ENCODE measurements around the gene ALDH1L1. TPM values are rescaled to one million over a fixed set of nuclear protein-coding genes. Genes with fewer than 3 reads are reported as not detected.

The ALDH1L1 gene
- total RNA-seq, 1 experiment from 2014 or later: 0.41 TPM

- no peaks in the 10 kb centered on the region for H3K9me3 ChIP-seq
- no peak overlapping the region for H3K27ac Mint-ChIP-seq (ENCODE audit: unreplicated experiment)
- BruUV-seq (replicated peaks): no TSS peak
- no peaks in the 10 kb centered on the region for H3K36me3 Mint-ChIP-seq (ENCODE audit: insufficient read depth, unreplicated experiment)
- H3K4me1 Mint-ChIP-seq (ENCODE audit: low read depth, unreplicated experiment): peaks cover 13% of the 10 kb centered on the region
- DNase-seq: no peak
- no peaks in the 10 kb centered on the region for H3K27me3 ChIP-seq (replicated peaks; ENCODE audit: control insufficient read depth, insufficient read depth, low read length)
- H3K4me3 ChIP-seq (ENCODE audit: low read depth, low read length): no peak overlapping the region
- TF ChIP-seq, protein P1, sequence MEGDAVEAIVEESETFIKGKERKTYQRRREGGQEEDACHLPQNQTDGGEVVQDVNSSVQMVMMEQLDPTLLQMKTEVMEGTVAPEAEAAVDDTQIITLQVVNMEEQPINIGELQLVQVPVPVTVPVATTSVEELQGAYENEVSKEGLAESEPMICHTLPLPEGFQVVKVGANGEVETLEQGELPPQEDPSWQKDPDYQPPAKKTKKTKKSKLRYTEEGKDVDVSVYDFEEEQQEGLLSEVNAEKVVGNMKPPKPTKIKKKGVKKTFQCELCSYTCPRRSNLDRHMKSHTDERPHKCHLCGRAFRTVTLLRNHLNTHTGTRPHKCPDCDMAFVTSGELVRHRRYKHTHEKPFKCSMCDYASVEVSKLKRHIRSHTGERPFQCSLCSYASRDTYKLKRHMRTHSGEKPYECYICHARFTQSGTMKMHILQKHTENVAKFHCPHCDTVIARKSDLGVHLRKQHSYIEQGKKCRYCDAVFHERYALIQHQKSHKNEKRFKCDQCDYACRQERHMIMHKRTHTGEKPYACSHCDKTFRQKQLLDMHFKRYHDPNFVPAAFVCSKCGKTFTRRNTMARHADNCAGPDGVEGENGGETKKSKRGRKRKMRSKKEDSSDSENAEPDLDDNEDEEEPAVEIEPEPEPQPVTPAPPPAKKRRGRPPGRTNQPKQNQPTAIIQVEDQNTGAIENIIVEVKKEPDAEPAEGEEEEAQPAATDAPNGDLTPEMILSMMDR (IDR thresholded peaks at IDR 0.05; ENCODE audit: insufficient read depth in 1 of 2, low read depth in 1 of 2, low read length in 1 of 2, severe bottlenecking in 1 of 2, unreplicated experiment in 1 of 2): no peak
- H3K27me3 Mint-ChIP-seq (ENCODE audit: insufficient read depth, unreplicated experiment): peaks cover 3% of the 10 kb centered on the region
- no peaks in the 10 kb centered on the region for H3K36me3 ChIP-seq (ENCODE audit: control insufficient read depth, insufficient read depth, low read length)
- peaks cover 10% of the 10 kb centered on the region for H3K9me3 Mint-ChIP-seq (ENCODE audit: unreplicated experiment)
- intact Hi-C loops (cut with micrococcal nuclease; ENCODE audit: unreplicated experiment): no loop called here
- ChIA-PET CTCF (no interaction called here), POLR2A (no interaction called here)
- no peak overlapping the region for H3K4me3 Mint-ChIP-seq (ENCODE audit: unreplicated experiment)
- H3K4me1 ChIP-seq: peaks cover 3% of the 10 kb centered on the region; the same call in 1 of the 2 replicates
Observed at GRCh38 chr3:126208606-126209256, 28.3 kb upstream of the ALDH1L1 start.

GRCh38 chr3:126208182-126208581, 27.8 kb upstream of the ALDH1L1 start:
- intact Hi-C loops (cut with micrococcal nuclease; ENCODE audit: unreplicated experiment): no loop called here
- Histone ChIP-seq H3K36me3 (ENCODE audit: control insufficient read depth, insufficient read depth, low read length) (no peaks in the 10 kb centered on the region), H3K27me3 (replicated peaks; ENCODE audit: control insufficient read depth, insufficient read depth, low read length) (no peaks in the 10 kb centered on the region), H3K4me1 (peaks cover 3% of the 10 kb centered on the region; the same call in 1 of the 2 replicates), H3K9me3 (no peaks in the 10 kb centered on the region), H3K4me3 (ENCODE audit: low read depth, low read length) (no peak overlapping the region)
- ChIA-PET POLR2A (no interaction called here), CTCF (interaction anchor here (0.6 kb wide), 1 partner anchor 337 kb away, joined by 3 read pairs; no protein-coding TSS in a partner anchor)
- Mint-ChIP-seq H3K9me3 (ENCODE audit: unreplicated experiment) (peaks cover 12% of the 10 kb centered on the region), H3K36me3 (ENCODE audit: insufficient read depth, unreplicated experiment) (no peaks in the 10 kb centered on the region), H3K27ac (ENCODE audit: unreplicated experiment) (no peak overlapping the region), H3K4me1 (ENCODE audit: low read depth, unreplicated experiment) (peaks cover 13% of the 10 kb centered on the region), H3K27me3 (ENCODE audit: insufficient read depth, unreplicated experiment) (peaks cover 3% of the 10 kb centered on the region), H3K4me3 (ENCODE audit: unreplicated experiment) (no peak overlapping the region)
- no peak for DNase-seq
- TF ChIP-seq, protein P1 (IDR thresholded peaks at IDR 0.05; ENCODE audit: insufficient read depth in 1 of 2, low read depth in 1 of 2, low read length in 1 of 2, severe bottlenecking in 1 of 2, unreplicated experiment in 1 of 2): no peak
- BruUV-seq (replicated peaks): no TSS peak

- intact Hi-C loops (cut with micrococcal nuclease; ENCODE audit: unreplicated experiment): no loop called here
- DNase-seq: no peak
- Mint-ChIP-seq H3K36me3 (ENCODE audit: insufficient read depth, unreplicated experiment) (no peaks in the 10 kb centered on the region), H3K27ac (ENCODE audit: unreplicated experiment) (no peak overlapping the region), H3K4me3 (ENCODE audit: unreplicated experiment) (no peak overlapping the region), H3K27me3 (ENCODE audit: insufficient read depth, unreplicated experiment) (peaks cover 7% of the 10 kb centered on the region), H3K9me3 (ENCODE audit: unreplicated experiment) (peaks cover 12% of the 10 kb centered on the region), H3K4me1 (ENCODE audit: low read depth, unreplicated experiment) (peaks cover 6% of the 10 kb centered on the region)
- TF ChIP-seq, protein P1 (IDR thresholded peaks at IDR 0.05; ENCODE audit: insufficient read depth in 1 of 2, low read depth in 1 of 2, low read length in 1 of 2, severe bottlenecking in 1 of 2, unreplicated experiment in 1 of 2): no peak
- H3K36me3 ChIP-seq (ENCODE audit: control insufficient read depth, insufficient read depth, low read length): no peaks in the 10 kb centered on the region
- POLR2A ChIA-PET: no interaction called here
- no peaks in the 10 kb centered on the region; the same call in 1 of the 2 replicates for H3K4me1 ChIP-seq
- no peaks in the 10 kb centered on the region for H3K9me3 ChIP-seq
- no peaks in the 10 kb centered on the region for H3K27me3 ChIP-seq (replicated peaks; ENCODE audit: control insufficient read depth, insufficient read depth, low read length)
- no TSS peak for BruUV-seq (replicated peaks)
- CTCF ChIA-PET: no interaction called here
- H3K4me3 ChIP-seq (ENCODE audit: low read depth, low read length): no peak overlapping the region
Observed at GRCh38 chr3:126207166-126207565, 26.8 kb upstream of the ALDH1L1 start.

Data from Caco-2 (cell line).